Panc1 (cell line): ENCODE measurements around the gene TMEM131L. TPM values are rescaled to one million over a fixed set of nuclear protein-coding genes. Genes with fewer than 3 reads are reported as not detected.
"Not testable (repeated sequence)": the region's sequence is repeated elsewhere in the genome, so short reads cannot be mapped to it uniquely, and the experiment has no call there.

ENCODE experiments used
- ATAC-seq: fragments of 200-7000 bp; cut with Tn5 transposase; 2 replicates; pipeline ENCODE4 v1.9.1; 2020; ENCODE audit warnings: mild to moderate bottlenecking, moderate library complexity
- BruUV-seq: library from RNA; stranded (reverse); fragments of 400-500 nt; replicated peaks from 2 replicates; lab custom pipeline; 2021; lab: Mats Ljungman, UMichigan
- CTCF ChIA-PET: fragments of 300-600 bp; sonication (Branson Sonifier 250); formaldehyde crosslinking; loops from one replicate; lab custom pipeline; 2022; ENCODE audit warnings: antibody characterized with exemption; lab: Charles Lee
- POLR2A ChIA-PET: fragments of 300-600 bp; sonication (Branson Sonifier 250); formaldehyde crosslinking; loops from one replicate; lab custom pipeline; 2022; ENCODE audit warnings: antibody characterized with exemption; lab: Charles Lee
- DNase-seq: peaks from one replicate; pipeline ENCODE4 v3.0.0-alpha.2; 2010; ENCODE audit warnings: low read depth, low spot score
- H3K27ac ChIP-seq: 2 replicates; pipeline ENCODE4 v1.5.1; 2011; ENCODE audit warnings: mild to moderate bottlenecking, low read length, inconsistent platforms
- H3K27me3 ChIP-seq: fragments of 200-500 bp; sonication (Bioruptor generic); 2 replicates; pipeline ENCODE4 v1.6.0; 2014; ENCODE audit warnings: low read length, inconsistent platforms; ENCODE audit not compliant: control insufficient read depth, insufficient read depth
- H3K36me3 ChIP-seq: fragments of 200-500 bp; sonication (Bioruptor generic); 2 replicates; pipeline ENCODE4 v1.5.1; 2014; ENCODE audit warnings: inconsistent platforms, mild to moderate bottlenecking, low read length, moderate library complexity; ENCODE audit not compliant: control insufficient read depth, insufficient read depth
- H3K4me1 ChIP-seq: 2 replicates; pipeline ENCODE4 v1.5.1; 2011; ENCODE audit warnings: inconsistent platforms, mild to moderate bottlenecking, low read length, moderate library complexity; ENCODE audit not compliant: control insufficient read depth, insufficient read depth
- H3K4me3 ChIP-seq, 2 experiments: 2 replicates each; pipeline ENCODE4 v1.5.1; 2011 to 2012; ENCODE audit warnings: low read depth in 2 of 2, low read length in 2 of 2, mild to moderate bottlenecking in 2 of 2, inconsistent platforms in 1 of 2, moderate library complexity in 1 of 2
- H3K9me3 ChIP-seq: fragments of 200-500 bp; sonication (Bioruptor generic); 2 replicates; pipeline ENCODE4 v1.5.1; 2014; ENCODE audit warnings: low read depth, mild to moderate bottlenecking, inconsistent platforms, low read length, moderate library complexity; ENCODE audit not compliant: control insufficient read depth, insufficient read depth
- POLR2AphosphoS5 ChIP-seq: IDR thresholded peaks from 2 replicates; pipeline ENCODE4 v1.6.1; 2012; ENCODE audit warnings: mild to moderate bottlenecking, low read depth, low read length, moderate library complexity
- SIN3A ChIP-seq: IDR thresholded peaks from 2 replicates; pipeline ENCODE4 v1.6.1; 2012; ENCODE audit warnings: low read depth, mild to moderate bottlenecking, low read length, moderate library complexity, borderline replicate concordance; ENCODE audit not compliant: insufficient read depth
- TCF7L2 ChIP-seq: IDR thresholded peaks from 2 replicates; pipeline ENCODE4 v1.6.1; 2011; ENCODE audit warnings: mild to moderate bottlenecking, low read depth, low read length, inconsistent platforms
- in situ Hi-C: cut with HindIII; loops from 2 replicates; pipeline ENCODE4 v1.10.0; 2016; ENCODE audit warnings: low sequenced_read_pairs, low pct_unique_long_range_greater_than_20kb
- intact Hi-C: fragments of 100-400 bp; cut with micrococcal nuclease; formaldehyde crosslinking; loops from one replicate; pipeline ENCODE4 v1.10.0; 2022; ENCODE audit not compliant: unreplicated experiment
- total RNA-seq: library from RNA; stranded (reverse); gene quantifications from one replicate; pipeline ENCODE4 v1.2.1, GENCODE V29; 2021; ENCODE audit not compliant: unreplicated experiment
- TF ChIP-seq, protein P1 (sequence below), 2 experiments: IDR thresholded peaks; 2 replicates each; pipeline ENCODE4 v1.6.1; 2011 to 2012; ENCODE audit warnings: low read depth in 2 of 2, control low read depth in 1 of 2, low read length in 1 of 2, mild to moderate bottlenecking in 1 of 2, moderate library complexity in 1 of 2; ENCODE audit not compliant: insufficient read depth in 1 of 2
- TF ChIP-seq, protein P2 (sequence below): fragments of 450-650 bp; IDR thresholded peaks from 2 replicates; pipeline ENCODE4 v1.5.1; 2017; ENCODE audit warnings: mild to moderate bottlenecking

The TMEM131L gene
- total RNA-seq, 1 experiment from 2014 or later, result 13.5 TPM

DNA sequence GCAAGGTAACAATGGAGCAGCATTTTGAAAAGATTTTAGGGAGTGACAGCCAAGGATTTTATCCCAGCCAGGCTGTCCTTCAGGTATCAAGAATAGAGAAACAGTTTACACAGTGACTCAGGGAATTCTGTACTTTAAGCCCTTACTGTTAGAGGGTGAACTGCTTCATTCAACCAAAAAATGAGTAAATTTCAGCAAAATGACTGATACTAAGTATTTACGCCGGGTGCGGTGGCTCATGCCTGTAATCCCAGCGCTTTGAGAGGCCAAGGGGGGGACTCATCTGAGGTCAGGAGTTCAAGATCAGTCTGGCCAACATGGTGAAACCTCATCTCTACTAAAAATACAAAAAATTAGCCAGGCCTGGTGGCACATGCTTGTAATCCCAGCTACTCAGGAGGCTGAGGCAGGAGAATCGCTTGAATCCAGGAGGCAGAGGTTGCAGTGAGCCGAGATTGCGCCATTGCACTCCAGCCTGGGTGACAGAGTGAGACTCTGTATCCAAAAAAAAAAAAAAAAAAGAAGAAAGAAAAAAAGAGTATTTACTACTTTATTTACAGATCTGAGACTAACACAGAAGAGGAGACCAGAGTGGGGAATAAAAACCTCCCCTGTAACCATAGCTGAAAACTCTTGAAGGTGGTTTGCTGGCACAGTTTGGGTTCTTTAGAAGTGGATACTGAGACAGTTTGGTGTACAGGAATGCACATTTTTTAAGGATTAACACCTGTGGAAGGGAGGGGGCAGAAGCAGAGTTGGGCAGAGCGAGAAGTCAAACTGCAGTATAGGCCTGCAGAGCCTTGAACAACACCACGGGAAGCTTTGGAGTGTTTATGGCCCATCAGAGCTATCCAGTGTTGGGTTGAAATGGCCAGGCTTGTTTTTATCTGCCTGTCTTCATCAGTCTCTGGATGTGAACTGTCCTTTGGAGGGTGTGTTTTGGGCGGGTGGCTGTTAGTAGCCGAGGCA, 40.5 kb downstream of the TMEM131L start:
- H3K27ac ChIP-seq, result no peak overlapping the region
- TF ChIP-seq POLR2AphosphoS5, result no peak
- no TSS peak for BruUV-seq
- no peaks in the 10 kb centered on the region for H3K36me3 ChIP-seq
- intact Hi-C loops, result no loop called here
- ATAC-seq, result no peak
- peaks cover 3% of the 10 kb centered on the region; the same call in 1 of the 2 replicates for H3K4me1 ChIP-seq
- in situ Hi-C loops, result no loop called here
- no peak overlapping the region for H3K4me3 ChIP-seq
- no peaks in the 10 kb centered on the region for H3K9me3 ChIP-seq
- DNase-seq, result no peak
- ChIA-PET CTCF (no interaction called here), POLR2A (no interaction called here)
- no peaks in the 10 kb centered on the region for H3K27me3 ChIP-seq

DNA sequence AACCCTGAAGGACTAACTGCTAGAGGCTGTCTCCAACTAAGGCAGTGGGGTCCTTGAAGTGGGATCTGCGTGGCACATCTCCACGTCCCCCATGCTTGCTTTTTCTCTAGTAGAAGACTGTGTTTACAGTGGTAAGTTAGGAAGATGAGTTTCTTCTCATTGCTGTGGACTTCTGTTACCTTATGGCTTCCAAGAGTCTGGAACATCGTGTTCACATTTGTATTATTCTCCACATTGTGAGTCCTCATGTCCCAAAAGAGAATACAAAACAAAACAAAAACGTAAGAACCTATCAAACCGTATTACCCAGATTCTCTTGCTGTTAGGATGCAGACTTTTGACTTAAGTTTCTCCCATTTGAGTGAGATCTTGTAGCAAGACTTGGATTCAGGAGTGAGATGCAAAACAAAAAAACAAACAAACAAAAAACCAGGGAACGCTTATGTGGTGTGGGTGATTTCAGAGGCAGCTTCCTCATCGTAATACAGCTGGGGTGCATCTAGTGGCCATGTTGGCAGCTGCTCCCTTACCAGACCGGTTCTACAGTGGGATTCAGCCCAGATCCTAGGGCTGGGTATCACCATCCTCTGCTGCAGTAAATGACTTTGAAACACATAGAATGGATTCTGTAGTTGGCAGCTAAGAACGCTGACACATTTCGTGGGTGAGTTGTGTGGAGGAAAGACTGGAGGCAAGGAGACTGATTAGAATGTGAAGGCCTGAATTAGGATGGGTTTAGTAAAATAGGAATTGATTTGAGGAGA, 41.3 kb downstream of the TMEM131L start:
- no TSS peak for BruUV-seq
- no peak overlapping the region for H3K4me3 ChIP-seq
- in situ Hi-C loops, result no loop called here
- ATAC-seq (no peak), DNase-seq (no peak)
- H3K36me3 ChIP-seq, result no peaks in the 10 kb centered on the region
- ChIA-PET CTCF (no interaction called here), POLR2A (no interaction called here)
- TF ChIP-seq, protein P1, sequence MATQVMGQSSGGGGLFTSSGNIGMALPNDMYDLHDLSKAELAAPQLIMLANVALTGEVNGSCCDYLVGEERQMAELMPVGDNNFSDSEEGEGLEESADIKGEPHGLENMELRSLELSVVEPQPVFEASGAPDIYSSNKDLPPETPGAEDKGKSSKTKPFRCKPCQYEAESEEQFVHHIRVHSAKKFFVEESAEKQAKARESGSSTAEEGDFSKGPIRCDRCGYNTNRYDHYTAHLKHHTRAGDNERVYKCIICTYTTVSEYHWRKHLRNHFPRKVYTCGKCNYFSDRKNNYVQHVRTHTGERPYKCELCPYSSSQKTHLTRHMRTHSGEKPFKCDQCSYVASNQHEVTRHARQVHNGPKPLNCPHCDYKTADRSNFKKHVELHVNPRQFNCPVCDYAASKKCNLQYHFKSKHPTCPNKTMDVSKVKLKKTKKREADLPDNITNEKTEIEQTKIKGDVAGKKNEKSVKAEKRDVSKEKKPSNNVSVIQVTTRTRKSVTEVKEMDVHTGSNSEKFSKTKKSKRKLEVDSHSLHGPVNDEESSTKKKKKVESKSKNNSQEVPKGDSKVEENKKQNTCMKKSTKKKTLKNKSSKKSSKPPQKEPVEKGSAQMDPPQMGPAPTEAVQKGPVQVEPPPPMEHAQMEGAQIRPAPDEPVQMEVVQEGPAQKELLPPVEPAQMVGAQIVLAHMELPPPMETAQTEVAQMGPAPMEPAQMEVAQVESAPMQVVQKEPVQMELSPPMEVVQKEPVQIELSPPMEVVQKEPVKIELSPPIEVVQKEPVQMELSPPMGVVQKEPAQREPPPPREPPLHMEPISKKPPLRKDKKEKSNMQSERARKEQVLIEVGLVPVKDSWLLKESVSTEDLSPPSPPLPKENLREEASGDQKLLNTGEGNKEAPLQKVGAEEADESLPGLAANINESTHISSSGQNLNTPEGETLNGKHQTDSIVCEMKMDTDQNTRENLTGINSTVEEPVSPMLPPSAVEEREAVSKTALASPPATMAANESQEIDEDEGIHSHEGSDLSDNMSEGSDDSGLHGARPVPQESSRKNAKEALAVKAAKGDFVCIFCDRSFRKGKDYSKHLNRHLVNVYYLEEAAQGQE (IDR thresholded peaks at IDR 0.05; ENCODE audit: insufficient read depth in 1 of 2, low read depth in 2 of 2, low read length in 1 of 2), result no peak
- TF ChIP-seq SIN3A (no peak), POLR2AphosphoS5 (no peak), TCF7L2 (no peak)
- TF ChIP-seq, protein P2, sequence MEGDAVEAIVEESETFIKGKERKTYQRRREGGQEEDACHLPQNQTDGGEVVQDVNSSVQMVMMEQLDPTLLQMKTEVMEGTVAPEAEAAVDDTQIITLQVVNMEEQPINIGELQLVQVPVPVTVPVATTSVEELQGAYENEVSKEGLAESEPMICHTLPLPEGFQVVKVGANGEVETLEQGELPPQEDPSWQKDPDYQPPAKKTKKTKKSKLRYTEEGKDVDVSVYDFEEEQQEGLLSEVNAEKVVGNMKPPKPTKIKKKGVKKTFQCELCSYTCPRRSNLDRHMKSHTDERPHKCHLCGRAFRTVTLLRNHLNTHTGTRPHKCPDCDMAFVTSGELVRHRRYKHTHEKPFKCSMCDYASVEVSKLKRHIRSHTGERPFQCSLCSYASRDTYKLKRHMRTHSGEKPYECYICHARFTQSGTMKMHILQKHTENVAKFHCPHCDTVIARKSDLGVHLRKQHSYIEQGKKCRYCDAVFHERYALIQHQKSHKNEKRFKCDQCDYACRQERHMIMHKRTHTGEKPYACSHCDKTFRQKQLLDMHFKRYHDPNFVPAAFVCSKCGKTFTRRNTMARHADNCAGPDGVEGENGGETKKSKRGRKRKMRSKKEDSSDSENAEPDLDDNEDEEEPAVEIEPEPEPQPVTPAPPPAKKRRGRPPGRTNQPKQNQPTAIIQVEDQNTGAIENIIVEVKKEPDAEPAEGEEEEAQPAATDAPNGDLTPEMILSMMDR, result no peak
- H3K27me3 ChIP-seq, result no peaks in the 10 kb centered on the region
- H3K9me3 ChIP-seq, result no peaks in the 10 kb centered on the region
- H3K4me1 ChIP-seq, result peaks cover 7% of the 10 kb centered on the region; the same call in 1 of the 2 replicates
- no peak overlapping the region for H3K27ac ChIP-seq
- intact Hi-C loops, result no loop called here

DNA sequence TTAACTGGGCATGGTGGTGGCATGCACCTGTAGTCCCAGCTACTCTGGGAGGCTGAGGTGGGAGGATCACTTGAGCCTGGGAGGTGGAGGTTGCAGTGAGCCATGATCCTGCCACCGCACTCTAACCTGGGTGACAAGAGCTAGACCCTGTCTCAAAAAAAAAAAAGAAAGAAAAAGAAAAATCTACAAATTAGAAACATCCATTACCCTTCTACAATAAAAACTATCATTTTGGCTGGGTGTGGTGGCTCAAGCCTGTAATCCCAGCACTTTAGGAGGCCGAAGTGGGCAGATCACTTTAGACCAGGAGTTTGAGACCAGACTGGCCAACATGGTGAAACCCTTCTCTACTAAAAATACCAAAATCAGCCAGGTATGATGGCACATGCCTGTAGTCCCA, 43.1 kb downstream of the TMEM131L start:
- BruUV-seq, in situ Hi-C loops, CTCF ChIA-PET: not testable (repeated sequence)

More for the DNA sequence above, 43.1 kb downstream of the TMEM131L start:
- H3K27ac ChIP-seq, H3K27me3 ChIP-seq, ATAC-seq, intact Hi-C loops, H3K4me3 ChIP-seq, H3K9me3 ChIP-seq, DNase-seq, POLR2A ChIA-PET, H3K36me3 ChIP-seq: not testable (repeated sequence)
- H3K4me1 ChIP-seq, result peaks cover 16% of the 10 kb centered on the region
